UCSD-AML1 (cell line): ENCODE data around the gene ATXN3L.

Source experiments
- DNase-seq: peaks from one replicate; lab custom pipeline; 2025; ENCODE audit not compliant: unreplicated experiment; lab: John Stamatoyannopoulos, UW

ATXN3L gene

GRCh38 chrX:13270360-13270759 lies 49.5 kb downstream of the ATXN3L start:
- DNase-seq: no peak

GRCh38 chrX:13268874-13269273 lies 51.0 kb downstream of the ATXN3L start:
- DNase-seq: no peak
